GM18867 (cell line): ENCODE measurements around the gene MEF2B.
"Not testable (repeated sequence)": the region's sequence is repeated elsewhere in the genome, so short reads cannot be mapped to it uniquely, and the experiment has no call there.

Experiments used
- ATAC-seq: cut with Tn5 transposase; IDR thresholded peaks from one replicate; pipeline ENCODE4 v1.9.1; 2021; ENCODE audit warnings: mild to moderate bottlenecking, moderate library complexity; ENCODE audit not compliant: unreplicated experiment

Gene MEF2B

DNA sequence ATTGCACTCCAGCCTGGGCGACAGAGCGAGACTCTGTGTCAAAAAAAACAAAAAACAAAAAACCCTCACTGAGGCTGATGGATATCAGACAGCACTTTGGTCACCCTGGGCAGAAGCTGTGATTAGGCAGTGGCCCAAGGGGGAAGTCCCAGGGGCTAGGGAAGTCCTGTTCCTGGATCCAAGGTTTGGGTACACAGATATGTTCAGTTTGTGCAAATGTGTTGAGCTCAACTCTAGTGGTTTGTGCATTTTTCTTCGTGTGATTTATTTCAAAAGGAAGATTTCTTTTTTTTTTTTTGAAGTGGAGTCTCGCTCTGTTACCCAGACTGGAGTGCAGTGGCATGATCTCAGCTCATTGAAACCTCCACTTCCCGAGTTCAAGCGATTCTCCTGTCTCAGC, 12.3 kb downstream of the MEF2B start:
- no peak for ATAC-seq

DNA sequence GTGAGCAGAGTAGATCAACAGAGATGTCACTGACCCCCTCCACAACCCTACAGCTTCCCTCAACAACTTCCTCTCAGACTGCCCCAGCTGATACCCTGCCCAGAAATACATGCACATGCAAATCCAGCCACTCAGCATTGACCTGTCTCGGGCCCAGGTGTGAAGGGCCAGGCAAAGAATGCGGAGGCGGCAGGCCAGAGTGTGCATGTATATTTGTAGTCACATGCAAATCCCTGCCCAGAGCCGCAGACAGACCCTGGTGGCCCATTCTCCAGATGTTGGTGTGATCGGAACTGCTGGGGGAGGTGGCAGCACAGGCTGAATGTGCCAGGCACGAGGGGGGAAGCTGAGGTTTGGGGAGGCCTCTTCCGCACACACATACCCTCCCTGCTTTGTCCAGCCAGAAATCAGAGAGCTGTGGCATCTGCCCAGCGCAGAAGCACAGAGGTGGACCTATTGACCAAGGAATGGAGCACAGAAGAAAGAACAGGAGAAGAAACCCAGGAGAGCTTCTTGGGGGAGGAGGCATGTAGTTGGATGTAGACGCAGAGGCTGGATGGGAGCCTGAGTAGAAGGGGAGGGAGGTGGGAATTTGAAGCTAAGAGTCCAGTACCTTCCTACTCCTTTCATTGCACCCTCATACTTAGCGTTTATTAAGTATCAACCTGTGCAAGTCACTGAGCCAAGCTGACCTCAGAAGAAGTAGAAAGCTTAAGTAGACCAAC, 14.4 kb downstream of the MEF2B start:
- ATAC-seq, result peak; percentile 83

DNA sequence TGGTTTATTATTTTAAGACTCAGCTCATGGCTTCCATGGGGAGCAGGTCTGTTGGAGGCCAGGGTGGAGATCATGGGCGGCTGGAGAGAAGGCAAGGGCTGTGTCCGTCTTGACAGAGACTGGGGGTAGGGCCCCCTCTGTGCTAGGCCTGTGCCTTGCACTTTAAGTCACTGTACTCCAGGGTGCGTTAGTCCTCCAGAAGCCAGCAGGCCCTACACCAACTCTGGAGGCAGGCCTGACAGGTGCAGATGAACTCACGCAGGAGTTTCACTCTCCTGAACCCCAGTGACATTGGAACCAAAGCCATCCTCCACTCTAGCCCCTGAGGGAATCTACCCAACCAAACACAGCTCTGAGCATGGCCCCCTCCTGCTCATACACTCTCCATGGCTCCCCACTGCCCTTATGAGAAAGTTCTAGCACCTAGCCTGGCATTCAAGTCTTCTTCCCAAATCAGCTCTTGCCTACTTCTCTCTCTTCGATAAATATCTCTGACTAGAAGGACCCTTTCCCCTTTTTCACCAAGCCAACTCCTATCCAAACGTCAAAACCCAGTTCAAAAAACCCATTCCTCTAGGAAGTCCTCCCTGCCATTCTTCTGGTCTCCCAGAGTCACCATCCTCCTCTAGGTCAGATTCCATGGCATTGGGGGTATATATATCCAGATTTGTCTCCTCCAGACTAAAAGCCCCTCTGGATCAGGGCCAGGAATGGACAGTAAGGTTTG, 15.1 kb downstream of the MEF2B start:
- ATAC-seq, result no peak

DNA sequence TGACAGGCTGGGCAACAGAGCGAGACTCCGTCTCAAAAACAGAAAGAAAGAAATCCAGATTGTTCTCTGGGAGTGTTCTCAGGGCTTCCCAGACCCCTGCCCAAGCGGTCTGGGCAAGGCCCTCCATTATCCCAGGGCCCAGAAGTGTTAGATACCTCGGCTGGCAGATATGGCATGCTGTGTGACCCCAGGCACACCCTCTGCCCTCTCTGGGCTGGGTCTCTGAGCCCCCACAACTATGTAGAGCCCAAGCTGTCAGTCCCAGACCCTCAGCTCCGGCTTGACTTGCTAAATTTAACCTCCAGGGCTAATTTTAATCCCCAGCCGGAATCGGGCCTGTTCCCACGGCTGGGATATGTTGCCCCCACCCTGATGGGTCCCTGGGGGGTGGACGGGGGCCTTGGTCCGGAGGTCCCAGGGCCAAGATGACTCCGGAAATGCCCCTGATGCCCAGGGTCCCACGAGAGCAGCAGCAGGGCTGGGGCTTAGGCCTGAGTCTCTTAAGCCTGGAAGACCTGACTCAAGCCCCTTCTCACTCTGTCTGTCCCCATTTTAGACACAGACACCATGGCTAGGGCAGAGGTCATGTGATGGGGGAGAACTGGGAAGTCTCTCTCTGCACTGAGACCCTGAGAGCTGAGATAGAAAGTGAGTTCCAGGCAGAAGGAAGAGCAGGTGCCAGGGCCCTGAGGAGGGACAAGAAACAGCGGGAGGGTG, 17.2 kb downstream of the MEF2B start:
- no peak for ATAC-seq

DNA sequence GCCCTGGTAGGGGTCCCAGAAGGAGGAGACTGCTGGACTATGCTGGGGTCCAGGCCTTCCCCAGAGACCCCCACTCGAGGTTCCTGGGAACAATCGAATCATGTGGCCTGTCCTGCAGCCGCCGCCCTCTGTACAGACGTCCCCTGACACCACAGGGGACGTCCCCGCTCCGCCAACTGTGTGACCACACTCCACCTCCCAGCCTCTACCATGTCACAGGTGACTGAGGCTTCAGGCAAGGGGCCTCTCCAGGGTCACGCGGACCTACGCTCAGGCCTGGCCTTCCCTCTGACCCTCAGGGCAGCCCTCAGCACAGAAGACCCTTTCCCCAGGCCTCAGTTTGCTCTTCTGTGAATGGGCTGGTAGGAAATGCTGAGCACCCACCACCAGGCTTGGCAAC, 18.6 kb downstream of the MEF2B start:
- ATAC-seq, result no peak

DNA sequence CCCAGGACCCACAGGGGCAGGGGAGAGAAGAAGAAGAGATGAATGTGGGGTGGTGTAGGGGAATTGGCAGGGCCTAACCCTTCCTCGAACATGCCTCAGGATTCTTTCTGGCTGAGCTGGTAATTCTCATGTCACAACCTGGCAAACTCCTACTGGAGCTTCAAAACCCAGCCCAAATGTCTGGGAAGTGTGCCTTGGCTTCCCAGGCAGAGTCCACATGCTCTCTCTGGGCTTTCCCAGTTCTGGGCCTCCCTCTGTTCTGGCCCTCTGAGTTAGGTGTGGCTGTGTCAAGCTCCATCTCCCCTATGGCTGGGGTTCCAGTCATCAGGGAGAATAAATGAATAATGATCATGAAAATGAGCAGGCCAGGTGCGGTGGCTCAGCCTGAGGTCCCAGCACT, 20.6 kb downstream of the MEF2B start:
- no peak for ATAC-seq

DNA sequence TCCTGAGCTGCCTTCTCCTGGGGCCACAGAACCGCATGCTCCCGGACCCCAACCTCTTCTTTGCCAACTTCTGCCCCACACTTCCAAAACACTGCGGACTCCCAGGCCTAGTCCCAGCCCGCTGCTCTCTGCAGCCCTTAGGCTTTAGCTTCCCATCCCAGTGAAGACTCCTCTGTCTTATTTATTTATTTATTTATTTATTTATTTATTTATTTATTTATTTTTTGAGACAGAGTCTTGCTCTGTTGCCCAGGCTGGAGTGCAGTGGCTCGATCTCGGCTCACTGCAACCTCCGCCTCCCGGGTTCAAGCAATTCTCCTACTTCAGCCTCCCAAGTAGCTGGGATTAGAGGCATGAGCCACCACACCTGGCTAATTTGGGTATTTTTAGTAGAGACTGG, 21.6 kb downstream of the MEF2B start:
- ATAC-seq, result not testable (repeated sequence)

DNA sequence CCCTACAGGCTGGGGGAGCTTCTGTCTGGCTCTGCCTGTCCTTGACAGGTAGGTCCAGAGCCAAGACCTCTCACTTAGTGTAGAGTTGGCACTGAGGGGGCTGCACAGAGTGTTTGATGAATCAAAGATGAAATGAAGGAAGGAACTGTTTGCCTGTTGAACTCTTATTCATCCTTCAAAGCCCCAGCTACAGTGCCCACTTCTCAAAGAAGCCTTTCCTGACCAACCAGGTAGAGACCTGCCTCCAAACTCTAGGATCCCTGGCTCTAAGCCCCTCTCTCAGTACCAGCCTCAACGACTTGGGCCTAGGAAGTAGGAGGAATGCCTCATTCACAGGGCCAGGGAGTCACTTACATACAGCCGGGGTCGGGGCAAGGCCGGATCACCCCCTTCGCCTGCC, 22.7 kb downstream of the MEF2B start:
- no peak for ATAC-seq

DNA sequence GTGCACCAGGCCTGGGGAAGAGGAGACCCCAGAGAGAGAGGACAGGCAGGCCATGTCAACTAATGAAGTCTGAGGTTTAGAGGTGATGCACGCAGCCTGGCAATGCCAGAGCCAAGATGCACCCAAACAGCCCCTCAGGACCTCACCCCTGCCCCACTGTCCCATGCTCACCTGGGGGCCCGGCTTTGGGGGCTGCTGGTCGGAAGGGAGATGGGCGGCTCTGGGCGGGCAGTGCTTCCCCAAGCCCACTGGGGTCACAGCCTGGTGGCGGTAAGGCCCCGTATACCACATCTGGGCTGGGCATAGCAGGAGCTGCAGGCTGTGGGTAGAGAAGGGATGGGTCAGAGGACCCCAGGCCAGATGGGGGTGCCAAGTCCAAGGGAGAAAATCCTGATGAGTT, 23.2 kb downstream of the MEF2B start:
- ATAC-seq, result no peak

DNA sequence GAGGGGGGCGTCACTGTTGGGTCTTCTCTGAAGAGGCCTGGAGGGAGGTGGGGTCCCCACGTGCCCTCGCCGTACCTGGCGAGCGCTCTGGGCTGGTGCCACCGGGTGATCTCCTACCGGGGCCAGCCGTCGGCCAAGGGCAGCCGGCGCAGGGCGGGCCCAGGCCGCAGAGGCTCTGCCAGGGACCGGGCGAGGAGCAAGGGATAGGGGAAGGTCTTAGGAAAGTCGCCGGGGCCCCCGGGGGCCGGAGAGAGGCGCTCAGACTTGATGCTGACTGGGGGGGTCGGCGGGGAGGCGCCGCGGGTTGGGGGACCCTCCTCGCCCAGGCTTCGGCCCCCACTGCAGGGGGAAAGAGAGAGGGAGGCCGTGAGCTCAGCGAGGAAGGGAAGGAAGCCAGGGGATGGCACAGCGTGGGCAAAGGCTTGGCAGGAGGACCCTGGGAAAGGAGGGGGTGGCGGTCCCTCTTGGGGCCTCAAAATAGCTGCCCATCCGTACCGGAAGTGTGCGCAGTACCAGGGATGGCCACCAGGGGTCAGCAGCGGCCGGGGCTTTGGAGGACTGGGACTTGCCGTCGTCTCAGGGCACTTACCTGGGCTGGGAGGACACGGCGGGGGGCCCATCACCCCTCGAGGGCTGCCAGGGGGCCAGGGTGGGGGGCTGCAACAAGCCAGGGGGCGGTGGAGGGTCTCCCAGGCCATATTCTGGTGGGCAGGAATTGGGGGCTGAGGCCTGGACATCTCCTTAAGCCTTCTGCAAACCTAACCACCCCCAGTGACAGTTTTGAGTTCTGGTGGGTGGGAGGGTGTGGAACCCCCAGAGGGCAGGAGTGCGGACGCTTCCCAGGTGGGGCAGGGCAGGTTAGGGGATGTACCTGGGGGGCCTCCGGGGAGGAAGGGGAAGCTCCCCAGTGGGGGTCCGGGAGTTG, 24.1 kb downstream of the MEF2B start:
- no peak for ATAC-seq

DNA sequence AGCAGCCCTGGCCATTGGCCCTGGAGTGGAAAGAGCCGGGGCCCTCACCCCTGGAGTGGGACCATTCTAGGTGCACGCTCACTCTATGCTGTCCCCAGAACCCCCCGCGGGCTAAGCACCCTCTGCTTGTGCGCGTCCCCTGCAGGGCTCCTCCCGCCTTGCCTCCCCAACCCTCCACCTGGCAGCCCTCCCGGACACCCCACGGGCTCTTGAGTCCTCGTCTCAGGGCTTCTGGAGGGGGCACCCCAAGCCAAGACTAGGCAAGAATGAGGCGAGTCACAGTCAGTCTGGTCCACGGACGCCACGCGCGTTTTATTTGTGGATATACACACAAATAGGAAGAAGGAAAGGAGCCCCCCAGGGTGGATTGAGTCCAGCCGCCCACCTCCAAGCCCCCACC, 24.8 kb downstream of the MEF2B start:
- no peak for ATAC-seq

DNA sequence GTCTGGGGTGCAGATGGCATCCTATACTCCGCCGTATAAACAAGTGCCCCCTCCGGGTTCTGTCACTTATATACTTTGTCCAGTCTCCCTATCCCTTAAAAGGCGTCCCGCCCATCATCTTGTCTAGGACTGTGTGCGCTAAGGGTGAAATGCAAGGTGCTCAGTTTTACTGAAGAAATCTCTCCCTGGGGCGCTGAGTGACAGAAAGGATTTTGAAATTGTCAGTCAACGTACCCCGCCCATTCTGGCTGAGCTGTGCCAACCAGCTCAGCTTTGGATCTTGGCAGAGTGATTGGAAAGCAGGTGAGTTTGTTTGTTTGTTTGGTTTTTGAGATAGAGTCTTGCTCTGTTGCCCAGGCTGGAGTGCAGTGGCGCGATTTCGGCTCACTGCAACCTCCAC, 27.7 kb downstream of the MEF2B start:
- ATAC-seq, result no peak

DNA sequence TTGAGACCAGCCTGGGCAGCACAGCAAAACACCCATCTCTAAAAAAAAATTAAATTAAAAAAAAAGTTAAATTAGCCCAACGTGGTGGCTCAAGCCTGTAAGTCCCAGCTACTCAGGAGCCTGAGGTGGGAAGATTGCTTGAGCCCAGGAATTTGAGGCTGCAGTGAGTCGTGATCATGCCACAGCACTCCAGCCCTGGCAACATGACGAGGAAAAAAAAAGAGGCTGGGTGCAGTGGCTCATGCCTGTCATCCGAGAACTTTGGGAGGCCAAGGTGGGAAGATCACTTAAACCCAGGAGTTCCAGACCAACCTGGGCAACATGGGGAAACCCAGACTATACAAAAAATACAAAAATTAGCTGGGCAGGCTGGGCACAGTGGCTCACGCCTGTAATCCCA, 29.6 kb downstream of the MEF2B start:
- no peak for ATAC-seq

DNA sequence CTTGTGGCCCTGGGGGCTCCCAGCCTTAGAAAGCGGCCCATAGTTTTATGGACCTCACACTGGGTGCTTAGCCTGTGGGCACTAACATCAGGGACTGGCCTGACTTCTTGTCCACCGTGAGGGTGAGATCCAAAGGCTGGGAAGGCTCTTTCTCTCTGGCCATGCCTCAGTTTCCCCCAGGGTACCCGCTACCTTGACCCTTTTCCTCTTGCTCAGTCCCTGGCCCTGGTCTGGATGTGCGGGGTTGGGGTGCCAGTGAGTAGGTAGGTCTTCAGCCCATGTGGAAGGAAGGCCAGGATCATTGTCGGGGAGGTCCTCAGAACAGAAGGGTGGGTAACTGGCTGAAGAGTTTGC, 30.2 kb downstream of the MEF2B start:
- no peak for ATAC-seq

DNA sequence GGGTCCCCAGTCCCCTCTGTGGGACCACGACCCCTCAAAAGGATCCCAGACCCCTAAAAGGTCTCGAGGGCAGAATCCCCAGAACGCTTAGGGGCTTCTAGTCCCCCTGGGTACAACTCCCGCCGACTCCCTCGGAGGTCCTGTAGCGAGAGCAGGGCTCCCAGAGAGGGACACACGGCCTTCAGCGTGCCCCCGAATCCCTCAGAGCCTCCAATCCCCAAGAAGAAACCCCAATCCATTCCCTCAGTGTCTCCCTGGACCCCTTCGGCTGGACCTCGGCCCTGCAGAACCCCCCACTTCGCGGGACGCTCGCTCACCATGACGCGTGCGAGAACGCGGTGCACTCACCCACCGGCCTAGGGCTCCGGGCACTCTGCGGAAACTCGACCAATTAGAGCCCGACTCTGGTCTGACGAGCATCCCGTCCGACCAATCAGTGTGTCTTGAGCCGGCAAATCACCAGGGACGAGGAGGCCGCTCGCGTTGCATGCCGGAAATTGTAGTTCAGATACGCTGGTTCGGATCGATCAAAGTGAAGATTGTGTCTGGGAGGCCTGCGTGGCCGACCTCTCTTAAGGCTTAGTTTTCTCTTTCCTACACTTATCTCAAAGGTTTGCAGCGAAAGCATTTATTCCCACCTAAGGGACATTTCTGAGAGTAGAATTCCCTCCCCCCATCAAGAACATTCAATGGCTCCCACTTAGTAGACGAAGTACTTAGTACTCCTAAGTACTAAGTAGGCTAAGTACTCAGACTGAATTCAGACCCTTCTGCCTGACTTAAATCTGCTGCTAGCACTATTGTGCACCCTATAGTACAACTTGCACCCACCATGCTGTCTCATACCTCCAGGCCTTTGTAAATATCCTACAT, 31.7 kb downstream of the MEF2B start, which contains the start of gene TMEM161A:
Gene TMEM161A (minus strand): TSS at position 370 of the 873 bp plus-strand sequence. CDS start 50 bp downstream, at position 320.
- peak; percentile 98 for ATAC-seq

DNA sequence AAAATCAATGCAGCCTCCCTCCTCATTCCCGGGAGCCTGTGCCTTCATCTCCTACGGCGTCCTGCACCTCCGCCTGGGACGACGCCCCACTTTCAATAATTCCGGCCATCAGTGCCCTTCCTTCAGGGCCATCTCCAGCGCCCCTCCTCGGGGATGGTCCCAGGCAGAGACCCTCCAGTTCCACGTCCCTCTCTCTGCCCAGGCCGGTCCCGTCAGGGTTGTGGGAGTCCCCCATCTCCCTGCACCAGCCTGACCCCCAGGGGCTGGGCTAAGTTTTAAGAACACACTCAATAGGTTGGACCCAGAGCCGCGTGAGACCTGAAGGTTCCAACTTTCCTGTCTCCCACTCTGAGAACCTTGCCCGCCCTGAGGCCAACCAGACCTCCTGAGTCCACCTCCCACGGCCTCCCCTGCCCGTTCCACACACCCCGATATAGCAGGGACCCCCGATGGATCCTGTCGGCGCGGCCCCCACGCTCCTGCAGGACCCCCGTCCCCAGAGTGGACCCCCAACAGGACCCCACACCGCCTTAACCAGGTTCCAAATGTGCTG, 32.4 kb downstream of the MEF2B start:
- no peak for ATAC-seq

DNA sequence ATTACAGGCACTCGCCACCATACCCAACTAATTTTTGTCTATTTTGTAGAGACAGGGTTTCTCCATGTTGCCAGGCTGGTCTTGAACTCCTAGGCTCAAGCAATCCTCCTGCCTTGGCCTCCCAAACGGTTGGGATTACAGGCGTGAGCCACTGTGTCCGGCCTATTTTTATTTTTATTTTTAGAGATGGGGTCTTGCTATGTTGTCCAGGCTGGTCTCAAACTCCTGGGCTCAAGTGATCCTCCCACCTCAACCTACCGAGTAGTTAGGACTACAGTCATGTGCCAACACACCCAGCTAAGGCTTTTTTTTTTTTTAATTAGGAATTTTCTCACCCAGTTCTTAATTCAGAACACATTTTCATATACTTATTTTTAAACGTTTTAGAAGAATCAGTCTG, 34.4 kb downstream of the MEF2B start:
- ATAC-seq, result not testable (repeated sequence)

DNA sequence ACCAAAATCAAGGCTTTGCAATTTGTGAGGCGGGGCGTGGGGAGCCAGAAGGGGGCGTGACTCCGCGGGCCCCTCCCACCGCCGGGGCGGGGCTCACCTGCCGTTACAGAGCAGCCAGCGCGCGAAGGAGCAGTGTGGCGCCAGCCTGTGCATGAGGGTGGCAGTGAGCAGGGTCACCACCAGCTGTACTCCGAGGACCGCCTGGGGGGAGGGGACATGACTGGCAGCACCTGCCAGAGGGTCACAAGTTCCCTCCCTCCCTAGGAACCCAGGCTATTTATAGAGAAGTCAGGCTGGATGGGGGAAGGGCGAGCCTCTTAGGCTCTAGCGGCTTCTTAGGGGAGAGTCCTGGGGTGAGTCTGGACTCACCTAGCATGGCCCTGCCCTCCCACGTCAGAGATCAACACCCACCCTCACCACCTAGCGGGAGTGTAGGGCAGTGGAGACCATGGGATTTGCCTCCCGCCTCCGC, 35.3 kb downstream of the MEF2B start:
- ATAC-seq, result no peak

DNA sequence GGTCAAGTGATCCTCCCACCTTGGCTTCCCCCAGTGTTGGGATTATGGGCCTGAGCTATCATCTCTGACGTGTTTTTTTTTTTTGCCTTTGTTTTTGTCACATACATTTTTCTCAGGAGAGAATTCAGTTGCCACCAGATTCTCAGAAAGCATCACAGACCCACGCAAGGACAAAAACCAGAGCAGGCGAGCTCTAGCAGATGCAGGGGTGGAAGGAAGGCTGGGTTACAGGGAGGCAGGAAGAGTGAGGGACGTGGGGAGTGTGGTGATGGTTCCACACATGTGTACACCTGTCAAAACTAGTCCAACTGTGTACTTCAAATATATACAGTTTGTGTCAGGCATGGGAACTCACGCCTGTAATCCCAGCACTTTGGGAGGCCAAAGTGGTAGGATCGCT, 36.1 kb downstream of the MEF2B start:
- no peak for ATAC-seq
